Stimulated activated CD4-positive, alpha-beta T cell treated with anti-CD3 and anti-CD28 coated beads, Interleukin-2, amount 100 ng/mL, for 48 hours (primary cell): ENCODE measurements around the gene CAPN2.
A peak's percentile ranks its signal among the peaks of the same experiment; 100 is the strongest.

Source experiments
- DNase-seq, 2 donors: peaks; one replicate each; pipeline ENCODE4 v3.0.0-alpha.2; 2020

CAPN2 gene

GRCh38 chr1:223712194-223712849, at the start of gene CAPN2:
Gene CAPN2 (plus strand): TSS chr1:223712539. CDS start chr1:223712641, 102 bp downstream.
- peak; percentile 44 to 46 for DNase-seq

GRCh38 chr1:223662943-223663342, 49.4 kb upstream of the CAPN2 start:
- DNase-seq: no peak

GRCh38 chr1:223664106-223664505, 48.2 kb upstream of the CAPN2 start:
- DNase-seq: no peak

DNA sequence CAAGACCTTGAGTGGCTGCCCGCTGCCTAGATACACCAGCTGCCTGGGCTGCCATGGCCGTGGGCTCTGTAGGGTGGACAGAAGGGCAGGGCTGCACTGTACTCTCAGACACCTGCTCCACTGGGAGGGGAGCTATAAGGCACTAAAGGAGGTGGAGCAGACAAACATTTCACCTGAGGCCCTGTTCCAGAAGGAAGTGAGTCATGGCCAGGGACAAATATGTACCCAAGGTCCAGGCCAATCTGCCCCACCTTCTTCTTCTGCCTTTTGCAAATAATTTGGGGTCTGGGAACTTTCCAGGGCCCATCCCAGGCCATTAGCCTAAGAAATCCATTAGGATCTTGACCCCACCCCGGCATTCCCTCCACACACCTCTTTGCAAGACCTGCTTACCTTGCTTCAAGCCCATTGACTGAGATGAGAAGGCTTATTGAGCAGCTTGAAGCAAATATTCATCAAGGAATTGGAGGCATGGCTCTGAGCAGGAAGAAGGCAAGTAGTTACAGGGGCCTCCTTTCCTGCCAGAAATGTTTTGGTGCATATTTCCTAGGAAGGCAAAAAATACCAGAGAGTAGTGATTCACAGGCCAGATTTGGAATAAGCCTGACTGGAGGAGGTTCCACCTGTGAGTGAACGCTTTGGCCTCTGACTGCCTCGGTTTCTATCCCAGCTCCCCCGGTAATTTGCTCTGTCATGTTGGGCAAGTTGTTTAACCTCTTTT, 46.6 kb upstream of the CAPN2 start, which contains the start of gene CAPN8:
Gene CAPN8, minus strand, starts transcription at position 110 of the 721 bp plus-strand sequence. Its CDS starts 55 bp downstream, at position 55.
- DNase-seq: no peak

GRCh38 chr1:223667484-223668182, 44.7 kb upstream of the CAPN2 start:
- no peak for DNase-seq

DNA sequence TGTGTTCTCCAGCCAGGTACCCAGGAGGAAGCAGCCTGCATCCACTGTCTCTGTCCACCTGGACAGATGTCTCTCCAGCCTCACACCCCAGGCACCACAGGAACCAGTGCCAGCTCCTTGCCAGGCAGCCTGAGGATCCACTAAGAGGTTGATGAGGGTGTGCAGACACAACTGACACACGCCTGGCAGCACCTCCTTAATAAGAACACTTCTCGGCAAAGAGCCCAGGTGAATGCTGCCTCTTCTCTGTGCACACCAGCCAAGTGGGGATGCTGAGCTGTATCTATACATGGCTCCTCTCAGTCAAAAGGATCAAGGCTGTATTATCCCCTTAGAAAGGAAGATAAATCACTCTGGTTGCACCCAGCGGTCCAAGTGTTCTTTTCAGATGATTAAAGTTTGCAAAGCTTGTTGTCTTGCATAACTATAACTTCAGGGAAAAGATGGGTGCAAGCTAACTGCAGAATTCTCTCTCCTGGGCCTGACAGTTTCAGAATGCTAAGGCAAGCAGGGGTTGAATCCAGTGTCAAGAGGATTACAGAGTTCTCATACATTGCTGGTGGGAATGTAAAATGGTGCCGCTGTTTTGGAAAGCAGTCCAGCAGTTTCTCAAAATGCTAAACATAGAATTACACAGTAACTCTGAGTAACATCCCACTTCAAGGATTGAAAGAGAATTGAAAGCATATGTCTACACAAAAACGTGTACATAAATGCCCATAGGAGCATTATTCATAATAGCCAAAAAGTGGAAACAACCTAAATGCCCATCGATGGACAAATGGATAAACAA, 43.1 kb upstream of the CAPN2 start:
- DNase-seq: no peak

DNA sequence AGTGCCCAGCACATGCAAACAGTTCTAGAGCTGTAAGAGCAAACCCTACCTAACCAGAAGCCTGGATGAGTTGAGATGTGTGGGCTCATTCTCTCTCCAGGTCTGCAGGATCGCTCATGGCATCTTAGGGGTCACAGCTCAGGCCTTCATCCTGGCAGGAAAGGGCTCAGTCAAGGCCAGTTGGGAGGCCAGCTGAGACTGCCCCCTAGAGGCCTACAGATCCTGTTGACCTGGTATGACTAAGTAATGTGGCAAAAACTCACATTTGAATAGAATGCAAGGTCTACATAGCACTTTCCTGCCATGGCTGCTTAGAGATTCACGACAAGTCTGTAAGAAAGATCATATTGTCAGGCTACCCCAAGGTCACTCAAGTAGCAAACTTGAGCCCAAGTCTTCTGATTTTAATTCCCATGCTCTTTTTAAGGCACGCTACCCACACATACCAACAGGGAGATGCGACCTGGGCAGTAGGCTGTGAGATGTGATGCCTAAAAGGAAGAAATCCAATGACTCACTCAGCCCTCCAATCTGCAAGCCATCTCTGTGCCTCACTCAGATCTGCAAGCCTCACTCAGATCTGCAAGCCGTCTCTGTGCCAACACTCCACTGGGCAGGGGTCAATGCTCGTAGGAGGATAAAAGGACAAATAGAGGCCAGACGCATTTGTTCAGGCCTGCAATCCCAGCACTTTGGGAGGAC, 41.7 kb upstream of the CAPN2 start:
- DNase-seq: peak in 1 of 2 donors; percentile 9

DNA sequence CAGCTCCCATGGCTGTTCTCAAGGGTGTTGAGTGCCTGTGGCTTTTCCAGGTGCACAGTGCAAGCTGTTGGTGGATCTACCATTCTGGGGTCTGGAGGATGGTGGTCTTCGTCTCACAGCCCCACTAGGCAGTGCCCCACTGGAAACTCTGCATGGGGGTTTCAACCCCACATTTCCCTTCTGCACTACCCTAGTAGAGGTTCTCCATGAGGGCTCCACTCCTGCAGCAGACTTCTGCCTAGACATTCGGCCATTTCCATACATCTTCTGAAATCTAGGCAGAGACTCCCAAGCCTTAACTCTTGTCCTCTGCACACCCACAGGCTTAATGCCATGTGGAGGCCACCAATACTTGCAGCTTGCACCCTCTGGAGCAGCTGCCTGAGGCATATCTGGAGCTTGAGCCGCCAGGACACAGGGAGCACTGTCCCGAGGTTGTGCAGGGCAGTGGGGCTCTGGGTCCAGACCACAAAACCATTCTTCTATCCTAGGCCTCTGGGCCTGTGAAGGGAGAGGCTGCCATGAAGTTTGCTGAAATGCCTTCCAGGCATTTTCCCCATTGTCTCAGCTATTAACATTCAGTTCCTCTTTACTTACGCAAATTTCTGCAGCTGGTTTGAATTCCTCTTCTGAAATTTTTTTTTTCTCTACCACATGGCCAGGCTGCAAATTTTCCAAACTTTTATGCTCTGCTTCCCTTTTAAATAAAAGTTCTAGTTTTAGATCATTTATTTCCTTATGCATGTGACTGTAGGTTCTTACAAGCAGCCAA, 38.0 kb upstream of the CAPN2 start:
- no peak for DNase-seq

GRCh38 chr1:223678841-223679240, 33.5 kb upstream of the CAPN2 start:
- DNase-seq: no peak

- no peak for DNase-seq
Measured at GRCh38 chr1:223680188-223680587, 32.2 kb upstream of the CAPN2 start.

DNA sequence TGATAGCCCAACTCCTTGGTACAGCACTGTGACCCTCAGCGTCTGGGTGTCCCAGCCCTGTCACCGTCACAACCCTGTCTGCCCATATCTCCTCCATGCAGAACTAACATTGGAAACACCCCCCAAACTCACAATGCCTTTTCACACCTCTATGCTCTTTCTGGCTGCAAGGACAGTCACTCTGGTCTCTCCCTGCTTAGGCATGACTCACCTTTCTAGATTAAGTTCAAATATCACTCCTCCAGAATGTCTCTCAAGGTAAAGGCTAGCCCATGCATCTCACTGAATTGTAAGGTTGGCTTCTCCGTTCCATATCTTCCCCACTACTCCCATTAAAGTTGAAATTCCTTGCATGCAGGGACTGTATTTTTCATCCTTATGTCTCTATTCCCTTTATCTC, 29.8 kb upstream of the CAPN2 start:
- DNase-seq: no peak

DNA sequence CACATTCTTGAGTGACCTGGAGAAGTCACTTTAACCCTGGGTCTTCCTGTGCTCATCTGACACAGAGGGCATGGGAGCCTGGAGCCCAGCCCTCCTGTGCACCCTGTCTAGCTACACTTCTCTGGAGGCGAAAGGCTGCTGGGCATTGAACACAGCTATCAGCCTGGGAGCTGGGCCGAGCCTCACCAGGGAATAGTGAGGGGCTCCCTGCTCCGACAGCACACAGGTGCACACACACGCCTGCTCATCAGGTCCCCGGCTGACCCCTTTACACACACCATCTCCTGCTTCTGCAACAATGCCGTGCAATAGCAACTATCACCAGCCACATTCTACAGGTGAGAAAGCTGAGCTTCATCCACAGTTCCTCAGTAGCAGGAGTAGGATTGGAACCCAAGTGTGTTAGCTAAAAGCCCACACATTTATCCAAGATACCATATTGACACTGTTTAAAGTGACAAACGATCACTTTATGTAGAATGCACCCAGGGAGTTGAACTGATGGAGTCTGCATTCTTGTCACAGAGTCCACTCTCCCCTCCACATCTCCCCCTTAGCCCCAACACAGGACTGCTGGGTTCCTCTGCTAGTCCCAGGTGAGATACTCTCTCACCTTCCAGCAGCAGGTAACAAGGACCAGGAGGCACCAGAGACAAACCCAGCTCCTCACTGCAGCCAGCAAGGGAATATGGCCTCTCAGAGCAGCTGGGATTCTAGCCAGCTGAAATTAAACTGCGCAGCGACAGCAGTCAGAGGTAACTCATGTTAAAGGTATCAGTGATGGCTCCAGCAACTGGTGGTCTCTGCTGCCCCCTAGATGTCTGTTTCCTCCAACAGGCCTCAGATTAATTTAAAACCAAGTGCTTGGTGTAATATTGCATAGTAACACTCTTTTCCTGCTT, 28.5 kb upstream of the CAPN2 start:
- DNase-seq: peak; percentile 41 to 45

DNA sequence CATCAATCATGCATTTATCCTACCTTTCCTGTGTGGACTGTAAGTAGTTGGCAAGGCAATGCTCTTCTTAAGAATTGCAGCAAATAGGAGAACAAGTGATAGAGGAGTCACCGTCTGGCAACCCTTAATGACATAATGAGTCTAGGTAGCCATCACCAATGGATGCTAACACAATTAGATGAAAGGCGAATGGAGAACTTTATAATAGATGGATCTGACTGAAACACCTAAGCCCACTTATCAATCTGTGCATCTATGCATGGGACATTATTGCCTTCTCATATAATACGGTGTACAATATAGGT, 27.9 kb upstream of the CAPN2 start:
- DNase-seq: no peak

- DNase-seq: no peak
Measured at GRCh38 chr1:223691121-223691520, 21.2 kb upstream of the CAPN2 start.

DNA sequence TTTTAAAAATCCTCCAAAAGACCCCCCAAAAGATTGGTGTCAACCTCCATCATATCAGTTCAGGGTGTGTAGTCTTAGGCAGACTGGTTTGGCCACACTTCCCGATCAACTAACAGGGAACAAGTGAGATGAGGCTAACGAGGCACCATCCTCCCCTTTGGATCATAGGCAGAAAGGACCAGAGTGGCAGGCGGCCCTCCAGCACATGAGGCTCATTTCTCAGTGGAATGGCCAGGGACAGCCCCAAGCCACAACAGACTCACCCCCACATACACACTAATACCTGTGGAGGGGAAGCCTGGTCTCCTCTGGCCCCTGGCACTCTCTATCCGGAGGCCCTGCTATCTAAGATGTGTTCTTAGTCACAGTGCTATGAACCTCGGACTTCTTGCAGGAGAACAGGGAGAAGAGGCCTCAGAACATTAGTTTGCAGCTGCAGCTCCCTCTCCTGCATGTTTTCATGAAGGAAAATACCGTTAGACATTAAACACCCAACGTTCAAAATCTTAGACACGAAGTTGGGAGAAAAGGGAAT, 17.3 kb upstream of the CAPN2 start:
- no peak for DNase-seq

DNA sequence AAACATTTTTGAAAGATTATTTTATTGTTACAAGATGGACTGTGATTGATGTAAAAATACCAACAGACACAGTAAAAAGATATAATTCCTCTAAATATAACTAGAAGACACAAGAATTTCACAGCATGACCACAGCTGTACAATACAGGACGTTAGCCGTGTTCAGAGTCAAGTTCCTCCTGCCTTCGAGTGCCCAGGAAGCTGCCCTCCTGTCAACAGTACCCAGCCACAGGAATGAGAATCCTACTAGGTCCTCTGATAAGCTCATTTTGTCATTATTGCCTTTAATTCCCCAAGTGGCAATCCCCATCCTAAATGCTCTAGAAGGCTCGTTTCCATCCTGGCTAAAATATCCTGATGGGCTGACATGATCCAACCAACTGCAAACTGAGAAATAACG, 16.4 kb upstream of the CAPN2 start:
- DNase-seq: no peak

- no peak for DNase-seq
Measured at GRCh38 chr1:223700388-223700918, 11.9 kb upstream of the CAPN2 start.

DNA sequence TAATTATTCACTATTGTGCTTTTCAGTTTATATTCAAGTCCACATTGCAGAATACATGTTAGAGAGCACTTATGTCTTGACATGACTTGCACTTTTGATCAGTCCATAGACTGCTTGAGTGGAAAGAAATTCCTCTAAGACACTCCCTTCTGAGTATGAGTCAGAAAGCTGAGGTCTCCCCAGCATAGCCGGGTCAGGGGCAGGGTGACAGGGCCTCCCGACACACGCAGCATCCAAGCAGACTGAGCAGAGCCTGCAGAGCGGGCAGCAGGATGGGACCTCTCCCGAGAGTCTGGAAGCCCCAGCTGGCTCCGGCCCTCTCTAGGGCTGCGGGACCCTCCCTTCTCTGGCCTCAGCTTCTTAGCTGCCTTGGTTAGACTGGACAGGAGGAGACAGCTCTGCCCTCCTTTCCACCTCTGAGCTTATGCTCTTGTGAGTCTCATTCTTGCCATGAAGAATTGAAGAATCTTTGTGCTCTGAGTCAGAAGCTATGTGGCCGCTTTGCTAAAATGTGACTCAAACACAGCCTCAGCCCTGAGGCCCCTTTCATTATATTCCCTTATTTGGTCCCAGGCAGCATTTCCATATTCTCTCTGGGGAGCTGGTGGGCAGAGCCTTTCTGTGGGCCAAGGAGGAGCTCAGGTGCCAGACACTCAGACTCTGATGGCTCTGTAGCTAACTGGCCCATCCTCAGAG, 11.2 kb upstream of the CAPN2 start:
- DNase-seq: no peak
